HFFc6 (cell line): Measurements from ENCODE around the gene SUSD1. TPM values are rescaled to one million over a fixed set of nuclear protein-coding genes. Genes with fewer than 3 reads are reported as not detected.
A peak's percentile ranks its signal among the peaks of the same experiment; 100 is the strongest.

Experiments
- DNase-seq: peaks from one replicate; pipeline ENCODE4 v3.0.0-alpha.2; 2018
- H3K27ac Mint-ChIP-seq: 2 replicates; pipeline ENCODE4 v1.8.0; 2020; ENCODE audit warnings: mild to moderate bottlenecking, mixed read lengths
- H3K27me3 Mint-ChIP-seq: 2 replicates; pipeline ENCODE4 v1.8.0; 2021; ENCODE audit warnings: mild to moderate bottlenecking, moderate library complexity, mixed read lengths; ENCODE audit not compliant: insufficient read depth
- H3K36me3 Mint-ChIP-seq: 2 replicates; pipeline ENCODE4 v1.8.0; 2021; ENCODE audit warnings: low read depth, mixed read lengths
- H3K4me1 Mint-ChIP-seq: 2 replicates; pipeline ENCODE4 v1.8.0; 2020; ENCODE audit warnings: low read depth, mixed read lengths
- H3K4me3 Mint-ChIP-seq: 2 replicates; pipeline ENCODE4 v1.8.0; 2020; ENCODE audit warnings: mild to moderate bottlenecking, moderate library complexity, mixed read lengths
- H3K9me3 Mint-ChIP-seq: 2 replicates; pipeline ENCODE4 v1.8.0; 2020; ENCODE audit warnings: mild to moderate bottlenecking, mixed read lengths
- total RNA-seq, 6 experiments: library from RNA; stranded (reverse); fragmentation: NEBNext Ultra II Directional; extraction: Animal tissue kit (Norgen Biotek cat#: 25700); gene quantifications; 2 replicates in 1 of 6; 3 replicates in 5 of 6; pipeline ENCODE4 v1.2.3, GENCODE V29; 2021
- TF ChIP-seq, protein P1 (sequence below): fragments of 200-600 bp; sonication (generic); IDR thresholded peaks from 2 replicates; pipeline ENCODE4 v1.5.0; 2021; ENCODE audit warnings: antibody characterized with exemption, mild to moderate bottlenecking

SUSD1 gene
- total RNA-seq, 6 experiments from 2014 or later: 3.5 to 9.4 (median 8.2) TPM

DNA sequence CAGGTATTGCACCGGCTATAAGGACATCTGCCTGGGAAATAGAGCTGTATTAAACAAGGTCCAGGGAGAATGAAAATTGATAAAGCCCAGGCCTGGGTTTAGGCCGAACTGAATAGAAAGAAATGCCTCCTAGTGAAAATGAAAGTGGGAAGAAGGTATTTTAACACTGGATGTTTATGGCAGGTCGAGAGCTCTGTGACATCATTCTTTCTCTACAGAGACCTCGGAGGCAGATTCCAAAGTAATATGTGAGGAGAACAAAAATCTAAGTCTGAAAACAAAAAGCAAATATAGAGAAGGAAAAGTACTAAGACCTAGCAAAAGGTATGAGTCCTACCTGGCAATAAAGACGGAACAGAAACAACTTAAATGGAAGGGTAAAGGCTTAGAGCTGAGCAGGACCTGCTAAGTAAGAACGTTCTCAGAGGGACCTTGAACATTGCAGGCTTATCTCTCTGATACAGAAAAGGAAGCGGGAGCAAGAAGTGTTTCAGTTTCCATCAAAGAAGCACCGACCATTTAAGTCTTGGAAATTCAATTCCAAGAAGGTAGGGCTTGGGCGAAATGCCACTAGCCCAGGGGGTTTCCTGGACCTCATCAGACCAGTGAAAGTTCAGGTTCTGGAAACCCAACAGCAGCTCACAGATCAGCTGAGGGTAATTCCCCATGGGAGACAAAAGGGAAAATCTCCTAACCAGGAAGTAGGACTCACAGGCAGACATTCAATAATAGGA lies 80.0 kb downstream of the SUSD1 start:
- no peak for DNase-seq
- TF ChIP-seq, protein P1, sequence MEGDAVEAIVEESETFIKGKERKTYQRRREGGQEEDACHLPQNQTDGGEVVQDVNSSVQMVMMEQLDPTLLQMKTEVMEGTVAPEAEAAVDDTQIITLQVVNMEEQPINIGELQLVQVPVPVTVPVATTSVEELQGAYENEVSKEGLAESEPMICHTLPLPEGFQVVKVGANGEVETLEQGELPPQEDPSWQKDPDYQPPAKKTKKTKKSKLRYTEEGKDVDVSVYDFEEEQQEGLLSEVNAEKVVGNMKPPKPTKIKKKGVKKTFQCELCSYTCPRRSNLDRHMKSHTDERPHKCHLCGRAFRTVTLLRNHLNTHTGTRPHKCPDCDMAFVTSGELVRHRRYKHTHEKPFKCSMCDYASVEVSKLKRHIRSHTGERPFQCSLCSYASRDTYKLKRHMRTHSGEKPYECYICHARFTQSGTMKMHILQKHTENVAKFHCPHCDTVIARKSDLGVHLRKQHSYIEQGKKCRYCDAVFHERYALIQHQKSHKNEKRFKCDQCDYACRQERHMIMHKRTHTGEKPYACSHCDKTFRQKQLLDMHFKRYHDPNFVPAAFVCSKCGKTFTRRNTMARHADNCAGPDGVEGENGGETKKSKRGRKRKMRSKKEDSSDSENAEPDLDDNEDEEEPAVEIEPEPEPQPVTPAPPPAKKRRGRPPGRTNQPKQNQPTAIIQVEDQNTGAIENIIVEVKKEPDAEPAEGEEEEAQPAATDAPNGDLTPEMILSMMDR: no peak
- Mint-ChIP-seq H3K4me3 (no peak overlapping the region), H3K36me3 (no peaks in the 10 kb centered on the region), H3K27me3 (peaks cover 4% of the 10 kb centered on the region; the same call in 1 of the 2 replicates), H3K27ac (no peak overlapping the region), H3K9me3 (no peaks in the 10 kb centered on the region), H3K4me1 (no peaks in the 10 kb centered on the region; the same call in 1 of the 2 replicates)

DNA sequence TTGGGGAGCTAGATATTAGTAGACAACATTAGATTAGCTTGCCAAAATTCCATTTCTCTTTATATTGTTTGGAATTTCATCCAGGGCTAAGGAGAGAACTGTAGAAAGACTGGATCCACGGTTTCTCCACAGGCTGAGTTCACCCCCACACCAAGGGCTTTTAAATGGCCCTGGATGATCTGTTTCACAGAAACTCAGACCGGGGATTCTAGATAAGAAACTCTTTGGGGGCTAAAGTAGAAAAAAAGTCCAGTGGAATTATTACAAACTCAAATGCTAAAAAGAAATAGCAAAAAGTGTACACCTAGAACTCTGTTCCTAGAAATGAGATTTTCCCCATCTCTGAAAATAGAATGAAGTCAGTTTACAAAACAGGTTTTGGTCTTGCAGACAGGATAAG lies 80.9 kb downstream of the SUSD1 start:
- no peaks in the 10 kb centered on the region for H3K36me3 Mint-ChIP-seq
- no peak for DNase-seq
- no peaks in the 10 kb centered on the region; the same call in 1 of the 2 replicates for H3K4me1 Mint-ChIP-seq
- no peaks in the 10 kb centered on the region for H3K9me3 Mint-ChIP-seq
- no peak overlapping the region for H3K4me3 Mint-ChIP-seq
- H3K27ac Mint-ChIP-seq: no peak overlapping the region
- no peaks in the 10 kb centered on the region for H3K27me3 Mint-ChIP-seq
- TF ChIP-seq, protein P1: no peak

GRCh38 chr9:112093870-112094216 lies 81.3 kb downstream of the SUSD1 start:
- Mint-ChIP-seq H3K9me3 (no peaks in the 10 kb centered on the region), H3K27me3 (0 out of 2 replicates have a peak, but pooled peaks cover 1% of the 10 kb centered on the region), H3K4me1 (no peaks in the 10 kb centered on the region; the same call in 1 of the 2 replicates), H3K4me3 (no peak overlapping the region), H3K27ac (no peak overlapping the region), H3K36me3 (no peaks in the 10 kb centered on the region)
- DNase-seq: no peak
- TF ChIP-seq, protein P1: no peak

DNA sequence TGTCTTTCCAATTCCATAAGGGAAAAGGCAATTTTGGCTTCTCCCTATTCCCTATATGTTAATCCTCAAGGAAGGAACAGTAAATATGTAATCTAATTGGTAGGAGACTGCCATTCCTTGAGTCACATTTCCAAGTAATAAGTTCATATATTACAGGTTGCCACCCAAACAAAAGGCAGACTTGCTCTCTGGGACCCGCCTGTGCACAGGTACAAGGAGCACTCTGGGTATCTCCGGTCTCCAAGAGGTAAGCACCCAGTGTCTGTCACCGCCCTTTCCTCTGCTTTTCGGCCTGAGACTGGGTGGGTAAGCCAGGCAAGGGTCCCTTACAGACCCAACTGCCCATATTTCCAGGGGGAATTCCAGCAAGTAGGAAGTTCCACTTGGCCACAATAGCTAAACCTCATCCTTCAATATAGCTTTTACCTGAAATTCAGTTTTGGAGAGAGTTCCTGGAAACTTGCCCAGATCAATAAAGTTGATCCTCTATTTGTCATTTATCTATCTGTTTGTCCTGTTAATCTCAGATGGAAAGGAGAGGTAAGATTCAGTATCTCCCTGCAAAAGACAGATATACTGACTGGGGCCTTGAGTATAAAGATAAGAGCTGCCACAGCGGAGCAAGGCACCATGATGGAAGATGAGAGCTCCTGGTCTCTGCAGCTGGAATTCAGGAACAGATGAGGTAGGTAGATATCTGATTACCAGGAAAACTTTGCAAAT lies 81.8 kb downstream of the SUSD1 start:
- H3K9me3 Mint-ChIP-seq: no peaks in the 10 kb centered on the region
- no peak overlapping the region for H3K27ac Mint-ChIP-seq
- 0 out of 2 replicates have a peak, but pooled peaks cover 2% of the 10 kb centered on the region for H3K27me3 Mint-ChIP-seq
- no peaks in the 10 kb centered on the region for H3K36me3 Mint-ChIP-seq
- TF ChIP-seq, protein P1: no peak
- H3K4me1 Mint-ChIP-seq: no peaks in the 10 kb centered on the region; the same call in 1 of the 2 replicates
- no peak overlapping the region for H3K4me3 Mint-ChIP-seq
- DNase-seq: no peak

DNA sequence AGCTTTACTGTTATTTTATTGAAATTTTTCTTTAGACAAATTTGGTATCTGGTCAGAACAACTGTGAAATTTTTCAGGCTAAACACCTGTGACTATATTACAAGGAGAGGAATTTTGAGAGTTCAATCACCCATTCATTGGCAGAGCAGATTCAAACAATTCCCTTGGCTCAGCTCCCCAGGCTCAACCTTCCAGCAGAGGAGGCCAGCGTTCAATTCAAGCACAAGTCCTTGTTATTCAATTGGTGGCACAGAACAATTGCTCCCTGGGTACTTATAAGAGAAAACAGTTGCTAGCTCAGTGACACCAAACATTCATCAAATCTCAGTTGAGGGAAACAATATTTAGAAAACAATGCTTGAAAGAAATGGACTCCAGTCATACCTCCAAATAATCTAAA lies 83.3 kb downstream of the SUSD1 start:
- Mint-ChIP-seq H3K9me3 (no peaks in the 10 kb centered on the region), H3K27me3 (0 out of 2 replicates have a peak, but pooled peaks cover 2% of the 10 kb centered on the region), H3K36me3 (no peaks in the 10 kb centered on the region), H3K4me3 (no peak overlapping the region), H3K4me1 (no peaks in the 10 kb centered on the region; the same call in 1 of the 2 replicates), H3K27ac (no peak overlapping the region)
- DNase-seq: peak; percentile 16
- TF ChIP-seq, protein P1: peak; percentile 59
